SK-N-MC (cell line): Measurements from ENCODE around the gene TRIM41.

ENCODE experiments used
- EZH2 ChIP-seq: fragments of 200-600 bp; sonication (generic); IDR thresholded peaks from one replicate; pipeline ENCODE4 v1.6.1; 2017; ENCODE audit warnings: antibody characterized with exemption
- POLR2AphosphoS5 ChIP-seq: IDR thresholded peaks from 2 replicates; pipeline ENCODE4 v1.6.1; 2012; ENCODE audit warnings: mild to moderate bottlenecking, low read depth, low read length, borderline replicate concordance

DNA sequence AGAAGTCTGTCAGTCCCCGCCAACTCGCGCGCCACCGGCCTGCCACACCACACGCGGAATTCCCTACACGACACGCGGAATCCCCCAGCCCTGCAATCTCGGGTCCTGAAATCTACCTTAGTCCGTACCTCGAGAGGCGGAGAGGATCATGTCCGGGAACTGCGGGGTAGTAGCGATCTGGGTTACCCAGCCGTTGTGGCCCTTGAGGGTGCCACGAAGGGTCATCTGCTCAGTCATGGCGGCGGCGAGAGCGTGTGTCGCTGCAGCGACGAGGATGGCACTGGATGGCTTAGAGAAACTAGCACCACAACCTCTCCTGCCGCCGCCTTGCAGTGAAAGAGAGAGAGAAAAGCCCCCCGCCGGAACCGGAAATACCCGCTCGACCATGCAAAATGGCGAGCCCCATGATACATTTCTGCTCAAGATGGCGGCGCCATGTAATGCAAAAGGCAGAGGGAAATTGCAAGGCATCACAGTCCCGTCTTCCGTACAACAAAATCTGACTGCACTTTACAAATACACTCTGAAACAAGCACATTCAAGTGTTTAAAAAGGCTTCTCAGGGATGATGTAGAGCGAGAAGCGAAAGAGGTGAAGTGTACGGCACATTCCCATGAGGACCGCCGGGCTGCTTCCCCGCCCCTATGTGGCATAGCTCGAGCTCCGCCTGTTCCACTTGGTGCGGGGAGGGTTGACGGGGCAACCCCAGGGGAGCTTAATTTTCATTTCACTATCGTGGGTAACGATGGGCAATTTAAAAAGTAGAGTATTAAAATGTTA, 20.7 kb downstream of the TRIM41 start, which contains the start of gene RACK1:
- TF ChIP-seq EZH2, result no peak
- peak; percentile 98 for TF ChIP-seq POLR2AphosphoS5
